ENCODE results near the gene OSBPL2. TPM values are rescaled to one million over a fixed set of nuclear protein-coding genes. Genes with fewer than 3 reads are reported as not detected.
A peak's percentile ranks its signal among the peaks of the same experiment; 100 is the strongest.

OSBPL2 gene
- total RNA-seq, 1 experiment from 2014 or later: 49.5 TPM

- TF ChIP-seq ZBTB21 (CRISPR knock-in tag; IDR thresholded peaks at IDR 0.05; ENCODE audit: borderline replicate concordance): no peak
- TF ChIP-seq NR1H2 (CRISPR knock-in tag; IDR thresholded peaks at IDR 0.05): no peak
- TF ChIP-seq JAZF1 (CRISPR knock-in tag; IDR thresholded peaks at IDR 0.05): no peak
These were observed at the start of gene OSBPL2 (continued) for GRCh38 chr20:62237801-62238568.

DNA sequence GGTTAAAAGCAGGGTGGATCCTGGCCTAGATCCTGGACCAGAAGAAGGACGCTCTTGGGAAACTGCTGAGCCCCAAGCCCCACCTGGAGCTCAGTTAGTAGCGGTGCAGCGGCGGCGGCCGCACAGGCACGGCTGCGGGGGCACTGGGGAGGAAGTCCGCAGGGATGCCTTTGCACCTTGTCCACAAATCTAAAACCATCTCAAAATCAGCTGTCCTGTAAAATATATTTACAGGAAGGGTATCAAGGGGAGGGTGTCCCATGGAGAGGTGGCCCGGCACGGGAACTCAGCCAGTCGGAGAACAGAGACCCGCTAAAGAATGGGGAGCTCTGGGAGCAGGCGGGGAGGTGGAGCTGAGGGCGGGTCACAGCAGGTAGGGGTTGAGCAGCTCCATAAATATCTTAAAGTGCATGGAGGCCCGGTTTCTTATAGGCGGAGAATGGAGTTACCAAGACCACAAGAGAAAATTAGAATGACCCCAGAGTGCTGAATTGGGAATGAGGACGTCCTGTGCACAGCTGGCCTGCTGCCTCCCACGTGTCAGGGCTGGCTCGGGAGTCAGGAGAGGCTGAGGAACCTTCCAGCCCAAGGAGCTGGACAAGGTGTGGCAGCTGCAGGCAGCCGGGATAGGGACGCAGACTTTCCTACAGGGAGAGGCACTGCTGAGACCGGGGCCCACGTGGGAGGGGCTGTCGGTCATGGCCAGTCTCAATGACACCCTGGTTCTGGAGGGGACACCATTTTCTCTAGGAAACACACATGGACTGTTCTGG, 47.5 kb upstream of the OSBPL2 start:
- DNase-seq (ENCODE audit: low spot score) (no peak), ATAC-seq (peak; percentile 38)
- H3K9me3 Mint-ChIP-seq: no peaks in the 10 kb centered on the region
- TF ChIP-seq USF2 (CRISPR knock-in tag; IDR thresholded peaks at IDR 0.05) (no peak), ZNF121 (CRISPR knock-in tag; IDR thresholded peaks at IDR 0.05) (no peak), ERG (CRISPR knock-in tag; IDR thresholded peaks at IDR 0.05) (no peak), FOXJ3 (CRISPR knock-in tag; IDR thresholded peaks at IDR 0.05; ENCODE audit: borderline replicate concordance) (no peak), CREB1 (CRISPR knock-in tag; IDR thresholded peaks at IDR 0.05) (no peak), MXD4 (CRISPR knock-in tag; IDR thresholded peaks at IDR 0.05; ENCODE audit: borderline replicate concordance) (no peak), FOXP1 (CRISPR knock-in tag; IDR thresholded peaks at IDR 0.05; ENCODE audit: borderline replicate concordance) (no peak), HMGA2 (CRISPR knock-in tag; IDR thresholded peaks at IDR 0.05) (no peak), TEAD4 (CRISPR knock-in tag; IDR thresholded peaks at IDR 0.05) (no peak)
- TF ChIP-seq, protein P1, sequence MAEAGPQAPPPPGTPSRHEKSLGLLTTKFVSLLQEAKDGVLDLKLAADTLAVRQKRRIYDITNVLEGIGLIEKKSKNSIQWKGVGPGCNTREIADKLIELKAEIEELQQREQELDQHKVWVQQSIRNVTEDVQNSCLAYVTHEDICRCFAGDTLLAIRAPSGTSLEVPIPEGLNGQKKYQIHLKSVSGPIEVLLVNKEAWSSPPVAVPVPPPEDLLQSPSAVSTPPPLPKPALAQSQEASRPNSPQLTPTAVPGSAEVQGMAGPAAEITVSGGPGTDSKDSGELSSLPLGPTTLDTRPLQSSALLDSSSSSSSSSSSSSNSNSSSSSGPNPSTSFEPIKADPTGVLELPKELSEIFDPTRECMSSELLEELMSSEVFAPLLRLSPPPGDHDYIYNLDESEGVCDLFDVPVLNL (CRISPR knock-in tag; IDR thresholded peaks at IDR 0.05; ENCODE audit: borderline replicate concordance, low read depth): no peak
- peak overlapping the region; percentile 80 for H3K27ac Mint-ChIP-seq
- no peaks in the 10 kb centered on the region for H3K4me1 Mint-ChIP-seq
- POLR2A ChIA-PET: no interaction called here
- peaks cover 4% of the 10 kb centered on the region; the same call in 1 of the 2 replicates for H3K36me3 Mint-ChIP-seq
- no peaks in the 10 kb centered on the region for H3K27me3 Mint-ChIP-seq (ENCODE audit: low read depth)
- CTCF ChIA-PET: interaction anchor here (1.0 to 1.2 kb wide), 2 partner anchors 34 to 180 kb away, joined by 4 to 5 read pairs; no protein-coding TSS in a partner anchor
- H3K4me3 Mint-ChIP-seq: no peak overlapping the region

GRCh38 chr20:62191781-62192559, 46.4 kb upstream of the OSBPL2 start:
- CTCF ChIA-PET: no interaction called here

GRCh38 chr20:62192635-62193034, 45.7 kb upstream of the OSBPL2 start:
- POLR2A ChIA-PET: no interaction called here
- Mint-ChIP-seq H3K27me3 (ENCODE audit: low read depth) (no peaks in the 10 kb centered on the region), H3K36me3 (peaks cover 4% of the 10 kb centered on the region; the same call in 1 of the 2 replicates), H3K27ac (0 out of 2 replicates have a peak overlapping the region, but pooled peaks have one; percentile 42), H3K4me3 (no peak overlapping the region), H3K4me1 (no peaks in the 10 kb centered on the region), H3K9me3 (no peaks in the 10 kb centered on the region)
- ATAC-seq (no peak), DNase-seq (ENCODE audit: low spot score) (no peak)
- TF ChIP-seq ZNF396 (CRISPR knock-in tag; IDR thresholded peaks at IDR 0.05; ENCODE audit: borderline replicate concordance): no peak
- no peak for TF ChIP-seq RORB (CRISPR knock-in tag; IDR thresholded peaks at IDR 0.05)
- no peak for TF ChIP-seq NR3C1 (CRISPR knock-in tag; conservative IDR thresholded peaks at IDR 0.05; ENCODE audit: low read depth)
- no peak for TF ChIP-seq ZNF219 (CRISPR knock-in tag; IDR thresholded peaks at IDR 0.05; ENCODE audit: borderline replicate concordance)
- no peak for TF ChIP-seq ZNF512 (CRISPR knock-in tag; IDR thresholded peaks at IDR 0.05; ENCODE audit: borderline replicate concordance)
- no peak for TF ChIP-seq ZNF416 (CRISPR knock-in tag; IDR thresholded peaks at IDR 0.05)
- no peak for TF ChIP-seq ZNF263 (CRISPR knock-in tag; IDR thresholded peaks at IDR 0.05; ENCODE audit: low read depth)
- TF ChIP-seq GABPB1 (CRISPR knock-in tag; IDR thresholded peaks at IDR 0.05): no peak
- no peak for TF ChIP-seq FOXK1 (CRISPR knock-in tag; IDR thresholded peaks at IDR 0.05)
- CTCF ChIA-PET: no interaction called here

More at GRCh38 chr20:62191781-62192559, 46.4 kb upstream of the OSBPL2 start:
- TF ChIP-seq ZNF671 (CRISPR knock-in tag; IDR thresholded peaks at IDR 0.05): no peak
- TF ChIP-seq ZNF219 (CRISPR knock-in tag; IDR thresholded peaks at IDR 0.05; ENCODE audit: borderline replicate concordance): no peak
- POLR2A ChIA-PET: no interaction called here
- Mint-ChIP-seq H3K27ac (no peak overlapping the region), H3K36me3 (peaks cover 4% of the 10 kb centered on the region; the same call in 1 of the 2 replicates), H3K4me1 (no peaks in the 10 kb centered on the region), H3K27me3 (ENCODE audit: low read depth) (no peaks in the 10 kb centered on the region), H3K9me3 (no peaks in the 10 kb centered on the region), H3K4me3 (no peak overlapping the region)
- no peak for DNase-seq (ENCODE audit: low spot score)
- ATAC-seq: no peak

Measured in WTC11 (cell line).